ENCODE results near the gene NPIPA8.
"Not testable (repeated sequence)": the region's sequence is repeated elsewhere in the genome, so short reads cannot be mapped to it uniquely, and the experiment has no call there.

The NPIPA8 gene

DNA sequence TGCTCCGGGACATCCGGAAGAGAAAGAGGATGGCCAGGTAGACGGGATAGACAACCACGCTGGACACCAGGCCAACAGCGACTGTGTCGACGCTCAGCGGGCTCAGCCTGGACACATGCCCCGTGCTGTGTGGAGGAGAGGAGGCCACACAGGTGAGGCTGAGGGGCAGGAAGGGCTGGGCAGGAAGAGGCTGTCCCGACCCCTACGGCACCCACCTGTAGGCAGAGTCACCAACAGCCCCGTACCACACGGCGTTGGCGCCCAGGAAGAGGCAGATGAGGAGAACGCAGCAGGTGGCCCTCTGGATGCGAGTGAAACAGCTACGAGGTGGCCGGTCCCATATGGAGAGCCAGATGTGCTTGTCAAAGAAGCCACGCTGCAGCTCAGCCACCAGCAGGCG, at the start of gene NPIPA8:
Gene NPIPA8 (minus strand): TSS at position 101 of the 400 bp plus-strand sequence. CDS start 4,074 bp downstream, outside the sequence.
- DNase-seq (ENCODE audit: low spot score); FAIRE-seq: not testable (repeated sequence)

DNA sequence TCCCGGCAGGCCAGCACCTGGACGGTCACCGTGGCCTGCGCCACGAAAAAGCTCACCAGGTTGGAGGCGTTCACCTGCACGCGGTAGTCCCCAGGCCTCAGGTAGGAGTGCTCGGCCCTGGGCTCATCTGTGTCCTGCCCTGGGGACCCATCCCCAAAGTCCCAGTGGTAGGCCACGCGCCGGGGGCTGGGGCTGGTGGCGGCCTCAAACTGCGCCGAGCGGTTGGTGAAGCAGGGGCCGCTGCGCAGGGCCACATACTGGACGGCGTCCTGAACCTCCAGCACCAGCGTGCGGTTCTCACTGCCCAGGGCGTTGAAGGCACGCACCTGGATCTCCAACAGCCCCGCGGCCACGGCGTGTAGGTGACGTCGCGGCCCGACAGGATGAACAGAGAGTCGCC, 48.7 kb upstream of the NPIPA8 start:
- DNase-seq (ENCODE audit: low spot score); FAIRE-seq: not testable (repeated sequence)

DNA sequence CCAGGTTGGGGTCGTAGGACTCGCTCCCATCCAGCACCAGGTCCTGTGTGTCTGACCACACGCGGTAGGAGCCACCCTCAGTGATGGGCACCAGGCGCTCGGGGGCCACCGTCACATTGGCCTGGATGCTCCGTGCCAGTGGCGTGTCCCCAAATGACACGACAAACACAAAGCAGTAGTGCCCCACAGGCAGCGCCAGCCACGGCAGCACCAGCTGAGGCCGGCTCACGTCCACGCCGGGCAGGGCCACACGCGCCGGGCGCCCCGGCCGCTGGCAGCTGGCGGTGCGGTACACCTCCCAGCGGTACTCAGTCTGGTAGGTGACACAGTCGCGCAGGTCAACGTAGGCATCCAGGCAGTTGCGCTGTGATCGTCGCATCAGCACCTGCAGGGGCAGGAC, 48.3 kb upstream of the NPIPA8 start:
- not testable (repeated sequence) for DNase-seq (ENCODE audit: low spot score); FAIRE-seq

- not testable (repeated sequence) for FAIRE-seq; DNase-seq (ENCODE audit: low spot score)
These were observed 47.6 kb upstream of the NPIPA8 start for GRCh38 chr16:18384098-18384636.

GRCh38 chr16:18382696-18383095, 46.2 kb upstream of the NPIPA8 start:
- FAIRE-seq; DNase-seq (ENCODE audit: low spot score): not testable (repeated sequence)

- FAIRE-seq; DNase-seq (ENCODE audit: low spot score): not testable (repeated sequence)
These were observed 11.2 kb upstream of the NPIPA8 start for GRCh38 chr16:18347742-18348141.

GRCh38 chr16:18346993-18347392, 10.5 kb upstream of the NPIPA8 start:
- not testable (repeated sequence) for DNase-seq (ENCODE audit: low spot score); FAIRE-seq

DNA sequence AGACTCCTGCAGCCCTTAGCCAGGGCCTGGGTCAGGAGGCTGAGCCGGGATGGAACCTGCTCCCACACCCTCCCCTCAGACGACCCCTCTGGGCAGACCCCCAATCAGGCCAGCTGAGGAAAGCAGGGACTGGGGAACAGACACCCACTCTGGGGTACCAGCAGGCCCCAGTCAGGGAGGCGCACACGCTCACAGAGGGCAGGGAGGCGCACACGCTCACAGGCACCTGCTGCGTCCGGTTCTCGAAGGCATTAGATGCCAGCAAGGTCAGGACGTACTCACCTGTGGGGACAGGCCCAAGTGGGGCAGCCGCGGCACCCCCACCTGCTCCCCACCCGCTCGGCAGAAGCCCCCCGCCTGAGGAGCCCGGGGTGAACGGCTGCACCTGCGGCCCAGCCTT, 8.1 kb upstream of the NPIPA8 start:
- not testable (repeated sequence) for DNase-seq (ENCODE audit: low spot score); FAIRE-seq

GRCh38 chr16:18341986-18342385, 5.5 kb upstream of the NPIPA8 start:
- FAIRE-seq; DNase-seq (ENCODE audit: low spot score): not testable (repeated sequence)

DNA sequence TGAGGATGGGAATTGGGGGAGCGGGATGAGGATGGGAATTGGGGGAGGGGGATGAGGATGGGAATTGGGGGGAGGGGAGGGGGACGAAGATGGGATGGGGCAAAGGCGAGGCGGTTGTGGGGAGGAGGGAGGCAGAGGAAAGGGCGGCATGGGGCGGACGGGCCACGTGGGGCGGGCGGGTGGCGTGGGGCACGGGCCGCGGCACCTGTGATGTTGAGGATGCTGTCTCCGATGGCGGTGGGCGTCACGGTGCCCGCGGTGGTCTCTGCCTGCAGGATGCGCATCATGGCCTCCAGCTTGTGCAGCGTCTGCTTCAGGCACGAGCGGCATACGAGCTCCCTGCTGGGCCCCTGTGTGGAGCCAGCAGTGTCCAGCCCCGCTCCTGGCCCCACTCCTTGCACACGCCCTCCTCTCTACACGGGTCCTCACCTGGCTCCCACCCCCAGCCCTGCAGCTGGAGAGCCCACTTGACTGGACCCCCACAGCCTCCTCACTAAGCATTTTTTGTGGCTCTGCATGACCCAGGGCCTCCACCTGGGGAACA, 5.0 kb upstream of the NPIPA8 start:
- not testable (repeated sequence) for FAIRE-seq; DNase-seq (ENCODE audit: low spot score)

DNA sequence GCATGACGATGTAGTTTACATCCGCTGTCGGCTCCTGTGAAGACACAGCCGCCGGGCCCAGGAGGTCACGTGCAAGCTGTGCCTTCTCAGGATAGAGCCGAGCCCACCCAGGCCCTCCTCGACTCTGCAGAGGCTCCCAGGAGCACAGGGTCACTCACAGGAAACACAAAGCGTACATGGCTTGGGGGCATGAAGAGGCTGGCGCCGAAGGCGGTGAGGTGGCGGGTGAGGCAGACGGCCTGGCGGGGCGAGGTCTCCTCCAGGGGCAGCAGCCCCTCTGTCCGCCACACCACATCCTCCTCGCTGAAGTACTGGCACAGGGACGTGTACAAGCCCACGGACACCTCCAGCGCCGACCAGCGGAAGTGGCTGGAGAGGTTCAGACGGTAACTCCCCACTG, 2.7 kb upstream of the NPIPA8 start:
- FAIRE-seq: not testable (repeated sequence)

GRCh38 chr16:18311811-18312210, 24.7 kb downstream of the NPIPA8 start:
- not testable (repeated sequence) for FAIRE-seq; DNase-seq (ENCODE audit: low spot score)

More for the DNA sequence above, 2.7 kb upstream of the NPIPA8 start:
- DNase-seq (ENCODE audit: low spot score): not testable (repeated sequence)

- FAIRE-seq; DNase-seq (ENCODE audit: low spot score): not testable (repeated sequence)
These were observed 27.4 kb downstream of the NPIPA8 start for GRCh38 chr16:18309159-18309558.

- not testable (repeated sequence) for DNase-seq (ENCODE audit: low spot score); FAIRE-seq
These were observed 29.3 kb downstream of the NPIPA8 start for GRCh38 chr16:18307241-18307640.

DNA sequence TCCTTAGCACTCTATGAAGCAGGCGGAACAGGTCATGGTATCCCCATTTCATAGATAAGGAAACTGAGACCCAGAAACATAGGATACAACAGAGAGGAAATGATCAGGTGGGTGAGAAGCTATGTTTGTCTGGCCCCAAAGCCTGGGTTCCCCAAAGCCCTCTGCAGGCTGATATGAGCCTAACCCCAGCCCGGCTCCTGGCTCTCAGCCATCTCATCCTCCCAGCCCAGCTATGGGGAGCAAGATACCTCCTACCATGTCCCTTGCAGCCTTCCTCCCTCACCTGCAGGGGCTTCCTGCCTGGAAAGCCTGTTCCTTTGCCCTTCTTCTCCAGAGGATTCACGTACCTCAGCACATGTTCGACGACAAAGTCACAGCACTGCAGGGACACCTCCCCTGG, 30.5 kb downstream of the NPIPA8 start:
- not testable (repeated sequence) for FAIRE-seq

DNA sequence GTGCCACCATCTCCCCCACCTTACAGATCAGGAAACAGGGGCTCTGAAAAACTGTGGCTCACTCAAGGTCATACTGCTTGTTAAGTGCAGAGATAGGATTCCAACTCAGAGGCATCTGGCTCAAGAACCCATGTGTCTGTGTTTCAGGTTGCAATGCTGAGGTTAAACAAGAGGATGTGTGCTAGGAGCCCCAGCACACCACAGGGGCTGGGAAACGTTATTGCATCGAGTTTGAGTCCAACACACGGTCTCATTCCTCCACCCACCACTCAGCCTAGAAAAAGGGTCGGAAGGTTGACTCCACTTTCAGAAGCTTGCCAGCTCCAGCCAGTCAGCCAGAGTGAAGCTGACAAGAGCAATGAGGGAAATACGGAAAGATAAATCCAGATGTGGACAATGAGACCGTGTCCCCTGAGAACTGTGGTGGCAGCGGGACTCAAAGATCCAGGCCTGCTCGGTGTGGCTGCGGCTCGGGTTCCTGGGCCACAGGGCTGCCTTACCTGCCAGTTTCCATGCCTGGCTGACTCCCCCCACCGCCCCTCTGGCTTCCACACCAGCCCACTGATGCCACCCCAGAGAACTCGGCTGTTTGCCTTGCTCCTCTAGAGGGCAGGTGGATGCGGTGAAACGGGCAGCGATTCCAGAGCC, 33.4 kb downstream of the NPIPA8 start:
- not testable (repeated sequence) for DNase-seq (ENCODE audit: low spot score); FAIRE-seq

More for the DNA sequence above, 30.5 kb downstream of the NPIPA8 start:
- not testable (repeated sequence) for DNase-seq (ENCODE audit: low spot score)

GRCh38 chr16:18297714-18298113, 38.8 kb downstream of the NPIPA8 start:
- not testable (repeated sequence) for DNase-seq (ENCODE audit: low spot score); FAIRE-seq

DNA sequence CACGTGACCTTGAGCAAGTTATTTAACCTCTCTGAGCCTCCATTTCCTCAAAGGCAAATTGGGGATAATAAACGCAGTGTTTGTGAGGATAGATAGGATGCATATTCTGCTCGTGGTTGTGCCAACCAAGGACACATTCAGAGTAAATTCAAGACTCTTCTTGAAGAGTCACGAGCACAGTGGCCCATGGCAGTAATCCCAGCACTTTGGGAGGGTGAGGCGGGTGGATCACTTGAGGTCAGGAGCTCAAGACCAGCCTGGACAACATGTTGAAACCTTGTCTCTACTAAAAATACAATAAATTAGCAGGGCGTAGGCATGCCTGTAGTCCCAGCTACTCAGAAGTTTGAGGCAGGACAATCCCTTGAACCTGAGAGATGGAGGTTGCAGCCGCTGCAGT, 39.6 kb downstream of the NPIPA8 start:
- FAIRE-seq; DNase-seq (ENCODE audit: low spot score): not testable (repeated sequence)

DNA sequence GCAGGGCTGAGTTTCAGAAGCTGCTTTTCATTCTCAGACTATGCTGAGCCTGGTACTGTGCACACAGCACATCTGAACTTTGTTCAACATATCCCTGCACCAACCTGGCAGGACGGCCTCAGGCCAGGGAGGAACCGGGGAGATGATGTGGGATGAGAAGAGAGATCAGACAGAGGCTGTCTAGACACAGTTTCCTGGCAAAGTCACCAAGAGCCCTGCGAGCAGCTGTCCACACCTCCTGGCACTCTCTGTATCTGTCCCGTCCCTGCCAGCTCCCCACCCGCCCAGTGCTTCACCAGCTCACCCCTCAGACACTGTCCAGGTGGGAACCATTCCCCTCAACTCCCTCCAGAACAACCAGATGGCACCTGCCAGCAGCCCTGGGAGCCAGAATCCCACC, 42.2 kb downstream of the NPIPA8 start:
- FAIRE-seq; DNase-seq (ENCODE audit: low spot score): not testable (repeated sequence)

GRCh38 chr16:18293337-18293956, 43.1 kb downstream of the NPIPA8 start:
- not testable (repeated sequence) for FAIRE-seq; DNase-seq (ENCODE audit: low spot score)

DNA sequence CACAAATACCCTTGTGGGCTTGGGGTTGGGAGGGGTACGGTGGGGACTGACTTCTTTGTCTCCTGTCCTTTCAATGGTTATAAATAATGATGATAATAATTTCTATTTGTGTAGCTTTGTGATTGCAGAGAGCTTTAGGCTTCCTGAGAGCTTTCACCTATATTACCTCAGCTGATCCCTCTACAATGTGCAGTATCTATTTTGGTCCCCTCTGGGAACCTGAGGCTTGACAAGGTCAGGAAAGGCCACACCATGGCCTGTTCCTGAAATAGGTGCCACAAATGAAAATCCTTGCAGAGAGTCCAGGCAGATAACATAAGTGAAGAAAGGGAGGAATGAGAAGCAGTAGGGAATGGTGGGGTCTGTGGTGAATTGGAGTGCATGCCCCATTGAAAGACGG, 45.6 kb downstream of the NPIPA8 start:
- DNase-seq (ENCODE audit: low spot score); FAIRE-seq: not testable (repeated sequence)

DNA sequence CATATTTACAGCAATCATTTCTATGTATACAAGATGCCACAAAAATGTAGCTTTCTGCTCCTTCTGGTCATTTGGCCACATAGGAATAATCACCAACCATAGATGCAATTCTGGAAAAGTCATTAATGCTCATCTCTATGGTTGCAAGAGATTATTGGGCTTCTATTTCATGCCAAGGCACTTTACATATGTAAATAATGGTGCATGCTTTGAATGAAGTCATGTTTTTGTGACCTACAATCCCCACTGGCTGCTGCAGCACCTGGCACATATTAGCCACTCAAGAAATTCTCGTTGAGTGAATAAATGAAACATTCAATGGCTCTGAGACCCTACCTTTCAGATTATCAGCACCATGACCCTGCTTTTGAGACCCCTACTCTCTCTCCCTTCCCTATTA, 50.2 kb downstream of the NPIPA8 start:
- not testable (repeated sequence) for FAIRE-seq; DNase-seq (ENCODE audit: low spot score)
